Transverse colon (tissue), 4 donors: ENCODE results near the gene PTX4. TPM values are rescaled to one million over a fixed set of nuclear protein-coding genes. Genes with fewer than 3 reads are reported as not detected.

Experiments used
- DNase-seq: peaks from one replicate; pipeline ENCODE4 v3.0.0-alpha.2; 2019
- H3K27ac ChIP-seq, 4 donors: fragments of 200-600 bp; sonication (generic); 2 replicates each; pipeline ENCODE4 v1.5.1; 2016 to 2018; ENCODE audit warnings: inconsistent platforms in 4 of 4
- H3K27me3 ChIP-seq: fragments of 200-600 bp; sonication (generic); 2 replicates; pipeline ENCODE4 v1.5.1; 2017; ENCODE audit warnings: inconsistent platforms
- H3K36me3 ChIP-seq, 4 donors: fragments of 200-600 bp; sonication (generic); 2 replicates each; pipeline ENCODE4 v1.5.1; 2017 to 2019; ENCODE audit warnings: inconsistent platforms in 4 of 4
- H3K4me1 ChIP-seq, 4 donors: fragments of 200-600 bp; sonication (generic); 2 replicates each; pipeline ENCODE4 v1.5.1; 2017 to 2020; ENCODE audit warnings: inconsistent platforms in 4 of 4
- H3K4me3 ChIP-seq, 4 donors: fragments of 200-600 bp; sonication (generic); 1 replicate in 1 of 4; 2 replicates in 3 of 4; pipeline versions ENCODE4 v1.5.1 to v1.6.1; 2017 to 2019; ENCODE audit warnings: inconsistent platforms in 4 of 4
- H3K9me3 ChIP-seq, 2 donors: fragments of 200-600 bp; sonication (generic); 2 replicates each; pipeline ENCODE4 v1.5.1; 2017 to 2019; ENCODE audit warnings: inconsistent platforms in 2 of 2
- EP300 ChIP-seq: sonication (generic); formaldehyde crosslinking; IDR thresholded peaks from one replicate; pipeline ENCODE4 v1.6.1; 2017; ENCODE audit warnings: antibody characterized with exemption, low read depth
- POLR2A ChIP-seq: fragments of 450-650 bp; IDR thresholded peaks from one replicate; pipeline ENCODE4 v1.6.1; 2016; ENCODE audit warnings: antibody characterized with exemption, mild to moderate bottlenecking, moderate library complexity
- POLR2AphosphoS5 ChIP-seq, 3 donors: sonication (generic); formaldehyde crosslinking; IDR thresholded peaks; one replicate each; pipeline ENCODE4 v1.6.1; 2016; ENCODE audit warnings: antibody characterized with exemption in 3 of 3
- WGBS, 2 donors: methylation state at CpG; one replicate each; pipeline ENCODE4 v1.1.5; 2018; ENCODE audit warnings: low coverage in 1 of 2; 5-methylcytosine and 5-hydroxymethylcytosine counted together
- in situ Hi-C, 4 donors: fragments of 200-750 bp; cut with MboI; loops; one replicate each; pipeline versions ENCODE4 v1.15.0 to v1.15.1; 2017; ENCODE audit warnings: low sequenced_read_pairs in 3 of 4, low pct_ligation_motif_present in 1 of 4, low pct_unique_long_range_greater_than_20kb in 1 of 4
- intact Hi-C: fragments of 100-400 bp; cut with DNase I; formaldehyde crosslinking; loops from one replicate; pipeline ENCODE4 v1.15.1; 2023; ENCODE audit warnings: low total_unique reads
- total RNA-seq, 4 donors: library from RNA; depleted of rRNA; stranded (reverse); fragments of >200 nt; gene quantifications; one replicate each; pipeline ENCODE4 v1.1.0, GENCODE V29; 2016
- TF ChIP-seq, protein P1 (sequence below), 5 experiments: fragments of 200-600 bp in 3 of 5; fragments of 450-650 bp in 2 of 5; sonication (generic) in 3 of 5; IDR thresholded peaks; 1 replicate in 2 of 5; 2 replicates in 3 of 5; pipeline ENCODE4 v1.5.1; 2016 to 2017; ENCODE audit warnings: antibody characterized with exemption in 5 of 5, inconsistent platforms in 3 of 5, mild to moderate bottlenecking in 2 of 5, moderate library complexity in 1 of 5

The PTX4 gene
- total RNA-seq, 4 donors from 2014 or later, result not detected

DNA sequence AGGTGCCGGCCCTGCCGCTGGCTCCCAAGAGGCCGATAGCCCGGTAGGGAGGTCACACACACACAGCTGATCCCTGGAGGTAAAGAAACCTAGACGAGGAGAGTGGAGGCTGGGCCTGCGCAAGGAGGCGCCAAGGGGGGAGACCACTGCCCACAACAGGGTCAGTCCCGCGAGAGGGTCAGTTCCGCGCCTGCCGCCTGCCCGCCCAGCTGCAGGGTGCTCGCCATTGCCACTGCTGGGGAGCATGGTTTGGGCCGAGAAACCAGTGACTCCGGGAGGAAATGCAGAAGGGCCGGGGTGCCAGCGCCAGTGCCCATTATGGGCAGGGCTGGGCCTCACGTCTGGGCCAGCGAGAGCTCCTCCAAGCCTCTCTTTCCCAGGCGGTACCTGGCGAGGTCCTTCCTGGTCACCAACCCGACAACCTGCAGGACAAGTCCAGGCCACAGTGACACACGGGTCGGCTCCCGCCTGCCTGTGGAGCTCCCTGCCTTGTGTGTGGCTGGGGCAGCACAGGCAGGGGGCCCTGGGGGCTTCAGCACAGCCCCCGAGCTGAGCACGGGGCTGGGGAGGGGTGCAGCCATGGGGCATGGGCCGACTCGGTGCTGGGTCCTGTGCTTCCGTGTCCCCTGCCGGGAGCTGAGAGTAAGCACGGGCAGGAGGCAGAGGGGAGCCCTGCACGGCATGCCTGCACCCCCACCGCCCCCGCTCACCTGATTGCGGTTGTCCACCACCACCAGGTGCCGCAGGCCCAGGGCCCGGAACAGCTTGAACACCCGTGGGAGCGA lies 42.3 kb downstream of the PTX4 start:
- no peak for TF ChIP-seq EP300
- Histone ChIP-seq H3K4me3 (no peak overlapping the region), H3K9me3 (no peaks in the 10 kb centered on the region), H3K36me3 (peaks cover 0 to 17% (median 3%) of the 10 kb centered on the region in 4 donors), H3K27me3 (no peaks in the 10 kb centered on the region), H3K4me1 (no peaks in the 10 kb centered on the region), H3K27ac (no peak overlapping the region)
- 90% methylated on average over 31 of the region's 41 CpGs; no CpG with 5 or more reads in 1 of the 2 donors for WGBS, 2 donors
- in situ Hi-C loops, result no loop called here
- DNase-seq, result no peak
- intact Hi-C loops, result no loop called here

DNA sequence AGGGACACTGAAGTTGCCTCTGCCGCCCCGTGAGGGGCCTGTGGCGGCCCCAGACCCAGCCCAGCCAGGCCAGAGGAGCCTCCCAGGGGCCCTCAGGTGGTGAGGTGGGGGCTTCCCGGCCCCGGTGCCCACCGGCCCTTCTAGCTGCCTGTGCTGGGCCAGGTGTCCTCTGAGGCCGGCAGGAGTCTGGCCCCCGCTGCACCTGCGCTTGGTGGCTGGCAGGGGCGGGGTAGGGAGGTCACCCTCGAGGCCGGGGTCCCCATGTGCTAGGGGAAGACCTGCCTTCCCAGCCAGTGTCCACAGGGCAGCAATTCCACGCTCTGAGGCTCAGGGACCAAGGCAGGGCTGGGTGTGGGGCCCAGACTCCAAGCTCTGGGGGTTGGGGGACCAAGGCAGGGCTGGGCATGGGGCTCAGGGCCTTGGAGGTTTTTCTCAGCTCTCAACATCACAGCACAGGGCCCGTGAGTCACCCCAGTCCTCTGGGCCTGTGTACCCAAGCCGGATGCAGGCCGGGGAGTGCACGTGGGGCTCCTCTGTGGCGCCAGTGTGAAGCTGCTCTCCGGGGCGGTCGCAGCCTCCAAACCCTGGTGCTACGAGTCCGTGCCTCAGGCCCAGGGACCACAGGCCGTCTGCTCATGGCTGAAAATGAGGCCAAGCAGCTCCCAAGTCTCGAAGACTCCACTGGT lies 43.1 kb downstream of the PTX4 start:
- 72% methylated on average over 11 of the region's 25 CpGs; no CpG with 5 or more reads in 1 of the 2 donors for WGBS, 2 donors
- Histone ChIP-seq H3K4me1 (no peaks in the 10 kb centered on the region), H3K4me3 (no peak overlapping the region), H3K27ac (no peak overlapping the region), H3K36me3 (peaks cover 0 to 11% (median 3%) of the 10 kb centered on the region in 4 donors), H3K27me3 (no peaks in the 10 kb centered on the region), H3K9me3 (no peaks in the 10 kb centered on the region)
- intact Hi-C loops (no loop called here), in situ Hi-C loops (no loop called here)
- TF ChIP-seq EP300, result no peak
- TF ChIP-seq POLR2AphosphoS5 (IDR thresholded peaks at IDR 0.05), result no peak
- TF ChIP-seq POLR2A, result no peak
- TF ChIP-seq, protein P1, sequence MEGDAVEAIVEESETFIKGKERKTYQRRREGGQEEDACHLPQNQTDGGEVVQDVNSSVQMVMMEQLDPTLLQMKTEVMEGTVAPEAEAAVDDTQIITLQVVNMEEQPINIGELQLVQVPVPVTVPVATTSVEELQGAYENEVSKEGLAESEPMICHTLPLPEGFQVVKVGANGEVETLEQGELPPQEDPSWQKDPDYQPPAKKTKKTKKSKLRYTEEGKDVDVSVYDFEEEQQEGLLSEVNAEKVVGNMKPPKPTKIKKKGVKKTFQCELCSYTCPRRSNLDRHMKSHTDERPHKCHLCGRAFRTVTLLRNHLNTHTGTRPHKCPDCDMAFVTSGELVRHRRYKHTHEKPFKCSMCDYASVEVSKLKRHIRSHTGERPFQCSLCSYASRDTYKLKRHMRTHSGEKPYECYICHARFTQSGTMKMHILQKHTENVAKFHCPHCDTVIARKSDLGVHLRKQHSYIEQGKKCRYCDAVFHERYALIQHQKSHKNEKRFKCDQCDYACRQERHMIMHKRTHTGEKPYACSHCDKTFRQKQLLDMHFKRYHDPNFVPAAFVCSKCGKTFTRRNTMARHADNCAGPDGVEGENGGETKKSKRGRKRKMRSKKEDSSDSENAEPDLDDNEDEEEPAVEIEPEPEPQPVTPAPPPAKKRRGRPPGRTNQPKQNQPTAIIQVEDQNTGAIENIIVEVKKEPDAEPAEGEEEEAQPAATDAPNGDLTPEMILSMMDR (IDR thresholded peaks at IDR 0.05), result no peak
- no peak for DNase-seq

DNA sequence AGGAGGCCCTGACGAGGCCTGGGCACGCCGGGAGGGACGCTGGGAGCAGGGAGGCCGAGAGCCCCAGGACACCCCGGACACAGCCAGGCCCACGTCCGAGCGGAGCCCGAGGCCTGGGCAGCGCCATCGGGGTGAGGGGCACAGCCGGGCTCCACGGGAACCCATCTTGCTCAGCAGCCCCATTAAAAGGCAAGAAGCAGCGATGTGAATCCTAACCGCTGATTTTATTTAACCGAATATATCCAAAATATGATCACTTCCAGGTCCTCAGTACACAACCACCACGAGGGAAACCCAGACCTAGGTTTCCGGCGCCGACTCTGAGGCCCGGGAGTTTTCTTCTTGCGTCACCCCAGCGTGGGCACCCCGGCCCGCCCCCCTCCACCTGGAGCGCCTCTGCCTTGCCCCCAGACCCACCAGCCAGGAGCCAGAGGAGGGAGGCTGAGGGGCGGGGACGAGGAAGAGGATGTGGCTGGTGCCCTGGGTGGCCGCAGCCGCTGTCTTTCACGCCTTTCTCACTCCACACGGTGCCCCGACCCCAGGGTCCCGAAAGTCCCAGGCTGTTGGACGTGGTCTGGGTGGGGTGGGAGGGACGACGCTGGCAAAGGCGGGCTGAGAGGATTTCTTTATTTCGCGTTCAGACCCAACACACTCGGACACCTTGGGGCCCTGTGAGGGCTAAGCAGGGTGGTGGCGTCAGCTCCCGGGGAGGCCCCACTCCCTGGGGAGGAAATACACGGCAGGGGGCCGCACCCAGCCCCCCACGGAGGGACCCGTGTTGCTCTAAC lies 43.8 kb downstream of the PTX4 start:
- TF ChIP-seq POLR2A (no peak), POLR2AphosphoS5 (IDR thresholded peaks at IDR 0.05) (no peak), EP300 (no peak)
- TF ChIP-seq, protein P1 (IDR thresholded peaks at IDR 0.05), result no peak
- H3K4me1 ChIP-seq, result no peaks in the 10 kb centered on the region
- H3K27me3 ChIP-seq, result no peaks in the 10 kb centered on the region
- H3K4me3 ChIP-seq, result no peak overlapping the region
- no peak for DNase-seq
- WGBS, 2 donors, result 85% methylated on average over 33 of the region's 48 CpGs; no CpG with 5 or more reads in 1 of the 2 donors
- peaks cover 0 to 11% (median 3%) of the 10 kb centered on the region in 4 donors for H3K36me3 ChIP-seq
- H3K9me3 ChIP-seq, result no peaks in the 10 kb centered on the region
- in situ Hi-C loops (no loop called here), intact Hi-C loops (no loop called here)
- H3K27ac ChIP-seq, result no peak overlapping the region

DNA sequence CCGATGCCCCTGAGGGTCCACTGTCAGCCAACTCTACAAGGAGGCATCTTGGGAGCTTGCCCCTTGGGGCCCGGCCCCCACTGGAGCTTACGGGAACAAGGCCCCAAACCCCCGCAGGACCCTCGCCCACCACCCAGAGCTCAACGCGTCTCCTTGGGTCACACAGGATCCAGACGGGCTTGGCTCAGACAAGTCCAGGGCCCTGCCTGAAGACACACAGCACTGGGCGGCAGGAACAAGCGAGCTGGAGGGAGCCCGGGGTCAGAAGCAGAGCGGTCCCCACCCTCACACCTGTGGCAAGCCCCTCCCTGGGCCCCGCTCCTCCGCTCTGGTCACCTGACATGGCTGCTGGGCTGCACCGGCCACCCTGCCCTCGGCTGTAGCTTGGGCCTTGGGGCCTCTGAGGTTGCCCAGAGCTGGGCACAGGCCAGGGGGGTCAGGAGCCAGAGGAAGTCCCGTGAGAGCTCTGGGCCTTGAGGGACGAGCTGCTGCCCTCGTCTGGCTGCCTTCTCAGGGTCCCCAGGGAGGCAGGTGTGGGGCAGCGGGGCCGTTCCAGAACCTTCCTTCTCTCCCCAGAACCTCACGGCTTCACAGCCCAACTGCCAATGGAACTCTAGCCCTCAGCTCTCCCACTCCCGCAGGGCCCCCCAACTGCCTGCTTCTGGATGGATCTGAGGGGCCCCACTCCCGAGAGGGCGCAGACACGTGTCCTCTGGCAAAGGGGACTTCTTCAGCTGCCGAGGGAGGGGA lies 44.6 kb downstream of the PTX4 start, which contains the start of gene CCDC154:
CCDC154 (minus strand) TSS at position 577 of the 750 bp plus-strand sequence; CDS start at position 343, 234 bp downstream.
- WGBS, 2 donors, result 79% methylated on average over 26 of the region's 27 CpGs; no CpG with 5 or more reads in 1 of the 2 donors
- H3K27me3 ChIP-seq, result no peaks in the 10 kb centered on the region
- no peaks in the 10 kb centered on the region for H3K4me1 ChIP-seq
- no peak for DNase-seq
- H3K4me3 ChIP-seq, result no peak within 1 kb of the TSS
- H3K9me3 ChIP-seq, result no peaks in the 10 kb centered on the region
- intact Hi-C loops, result no loop called here
- H3K36me3 ChIP-seq, result peaks cover 0 to 11% (median 3%) of the 10 kb centered on the region in 4 donors
- in situ Hi-C loops, result no loop called here
- TF ChIP-seq EP300 (no peak), POLR2AphosphoS5 (IDR thresholded peaks at IDR 0.05) (no peak), POLR2A (no peak)
- TF ChIP-seq, protein P1 (IDR thresholded peaks at IDR 0.05), result no peak
- no peak within 1 kb of the TSS for H3K27ac ChIP-seq
